NK-92 (cell line): ENCODE data around the gene RNF213.
"Not testable (repeated sequence)": the region's sequence is repeated elsewhere in the genome, so short reads cannot be mapped to it uniquely, and the experiment has no call there.

Experiments
- DNase-seq: peaks from one replicate; lab custom pipeline; 2025; ENCODE audit not compliant: unreplicated experiment; lab: John Stamatoyannopoulos, UW

Gene RNF213

DNA sequence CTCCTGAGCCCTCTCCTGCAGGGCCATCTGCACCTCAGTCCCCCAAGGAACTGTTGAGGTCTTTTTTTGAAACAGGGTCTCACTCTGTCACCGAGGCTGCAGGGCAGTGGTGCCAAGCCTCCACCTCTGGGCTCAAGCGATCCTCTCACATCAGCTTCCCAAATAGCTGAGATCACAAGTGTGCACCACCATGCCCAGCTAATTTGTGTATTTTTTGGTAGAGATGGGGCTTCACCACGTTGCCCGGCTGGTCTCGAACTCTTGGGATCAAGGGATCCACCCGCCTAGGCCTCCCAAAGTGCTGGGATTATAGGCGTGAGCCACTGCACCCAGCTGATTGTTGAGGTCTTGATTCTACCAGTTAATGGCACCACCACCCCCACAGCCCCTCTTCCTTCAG lies 126.4 kb downstream of the RNF213 start:
- DNase-seq: no peak

GRCh38 chr17:80388175-80388574 lies 127.5 kb downstream of the RNF213 start:
- DNase-seq: no peak

- DNase-seq: no peak
Measured at GRCh38 chr17:80388601-80389000, 127.9 kb downstream of the RNF213 start.

- DNase-seq: no peak
Measured at GRCh38 chr17:80389011-80389995, 128.7 kb downstream of the RNF213 start.

GRCh38 chr17:80393241-80393890 lies 132.7 kb downstream of the RNF213 start:
- DNase-seq: no peak

DNA sequence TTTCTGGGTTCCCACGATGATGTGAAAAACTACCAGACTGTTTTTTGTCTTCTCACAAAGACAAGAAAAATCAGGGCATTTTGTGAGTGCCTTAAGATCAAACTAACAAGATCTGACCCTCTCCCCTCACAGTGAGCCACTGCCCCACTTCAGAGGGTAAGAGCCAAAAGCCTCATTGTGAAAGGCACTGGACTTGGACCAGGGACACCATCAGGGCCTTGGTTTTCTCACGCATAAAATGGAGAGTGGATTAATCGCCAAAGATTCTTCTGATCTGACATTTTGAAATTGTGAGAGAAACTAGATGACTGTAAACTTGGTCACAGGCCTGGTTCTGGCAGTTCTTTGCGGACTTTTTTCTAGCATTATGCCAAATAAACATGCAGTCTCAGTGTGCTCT lies 133.3 kb downstream of the RNF213 start:
- DNase-seq: no peak

DNA sequence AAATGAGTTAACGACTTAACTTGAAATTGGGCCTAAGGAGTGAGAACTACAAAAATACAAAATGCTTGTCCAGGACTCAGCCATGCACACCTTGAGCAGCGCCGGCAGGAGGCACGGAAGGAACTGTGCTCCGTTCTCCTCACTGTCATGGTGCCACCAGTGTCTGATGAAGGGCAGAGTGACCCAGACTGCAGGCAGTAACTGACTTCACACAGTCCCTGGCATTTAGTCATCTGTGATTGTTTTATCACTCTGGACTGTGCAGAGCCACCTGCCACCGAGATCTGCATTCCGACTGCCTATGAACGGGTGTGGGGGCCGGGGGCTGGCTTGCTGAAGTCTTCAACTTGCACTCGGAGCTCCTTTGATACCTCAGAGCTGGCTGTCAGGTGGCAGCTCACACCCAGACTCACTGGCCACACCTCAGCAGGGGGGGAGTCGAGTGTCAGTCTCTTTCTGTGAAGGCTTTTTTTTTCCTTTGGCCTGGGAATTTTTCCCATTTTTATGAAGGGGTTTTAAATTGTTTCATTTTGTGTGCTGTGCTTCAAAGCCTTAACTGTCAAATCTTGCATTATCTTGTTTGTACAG lies 134.1 kb downstream of the RNF213 start:
- DNase-seq: no peak

GRCh38 chr17:80395402-80396151 lies 134.9 kb downstream of the RNF213 start:
- no peak for DNase-seq

DNA sequence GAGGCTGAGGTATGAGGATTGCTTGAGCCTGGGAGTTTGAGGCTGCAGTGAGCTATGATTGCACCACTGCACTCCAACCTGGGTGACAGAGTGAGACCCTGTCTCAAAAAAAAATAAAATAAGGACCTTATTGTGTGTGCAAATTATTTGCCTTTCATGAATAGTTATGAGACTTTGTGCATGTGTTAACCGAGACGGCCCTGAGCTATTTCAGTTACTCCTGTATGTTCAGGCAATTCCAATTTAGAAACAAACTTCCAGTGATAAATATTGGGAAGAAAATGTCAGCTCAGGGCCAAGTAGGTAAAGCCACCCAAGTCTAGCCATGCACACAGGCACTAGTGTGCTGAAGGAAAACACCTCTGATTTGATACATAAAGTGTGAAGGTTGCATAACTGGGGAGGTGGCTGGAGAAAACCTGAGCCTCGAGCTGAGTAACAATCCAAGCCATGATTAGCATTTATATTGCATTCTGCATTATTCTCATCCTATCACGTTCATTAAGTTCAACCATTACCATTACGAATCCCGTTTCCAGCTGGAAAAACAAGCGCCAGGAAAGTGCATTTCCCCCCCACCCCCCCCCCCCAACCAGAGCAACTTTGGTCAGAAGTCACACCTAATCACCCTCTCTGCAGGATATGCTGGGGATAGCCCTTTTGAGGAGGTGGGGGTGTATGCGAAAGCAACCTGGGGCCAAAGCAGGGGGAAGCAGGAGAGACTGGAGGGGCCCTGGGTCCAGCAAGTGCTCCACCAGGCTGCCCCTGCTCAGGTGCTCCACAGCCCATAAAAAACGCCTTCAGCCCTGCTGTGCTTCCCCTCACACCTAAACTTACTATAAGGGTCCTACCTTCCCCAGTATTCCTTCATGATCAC lies 135.7 kb downstream of the RNF213 start:
- no peak for DNase-seq

DNA sequence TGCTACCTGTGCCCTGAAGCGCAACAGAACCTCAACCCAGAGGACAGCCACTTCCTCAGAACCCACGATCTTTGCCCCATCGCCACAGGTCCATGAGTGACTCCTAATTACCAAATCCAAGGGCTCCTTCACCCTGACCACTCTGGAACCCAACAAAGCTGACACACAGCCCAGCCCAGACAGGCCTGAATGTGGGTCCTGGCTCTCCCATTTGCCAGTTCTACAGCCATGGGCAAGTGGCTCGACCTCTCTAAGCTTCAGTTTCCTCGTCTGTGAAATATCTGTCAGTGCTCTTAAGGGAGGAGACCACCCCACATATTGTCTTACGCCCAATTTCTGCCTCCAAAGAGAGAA lies 136.4 kb downstream of the RNF213 start:
- no peak for DNase-seq

GRCh38 chr17:80397686-80398085 lies 137.0 kb downstream of the RNF213 start:
- no peak for DNase-seq

GRCh38 chr17:80401086-80401485 lies 140.4 kb downstream of the RNF213 start:
- not testable (repeated sequence) for DNase-seq

DNA sequence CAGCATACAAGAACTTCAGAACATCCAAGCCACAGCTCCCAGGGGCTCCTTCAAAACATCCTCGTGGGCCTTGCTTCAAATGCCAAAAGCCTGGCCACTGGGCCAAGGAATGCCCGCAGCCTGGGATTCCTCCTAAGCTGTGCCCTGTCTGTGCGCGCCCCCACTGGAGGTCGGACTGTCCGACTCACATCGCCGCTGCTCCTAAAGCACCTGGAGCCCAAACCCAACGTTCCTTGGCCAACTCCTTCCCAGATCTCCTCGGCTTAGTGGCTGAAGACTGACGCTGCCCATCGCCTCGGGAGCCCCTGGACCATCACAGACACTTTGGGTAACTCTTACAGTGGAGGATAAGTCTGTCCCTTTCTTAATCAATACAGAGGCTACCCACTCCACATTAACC lies 141.4 kb downstream of the RNF213 start:
- not testable (repeated sequence) for DNase-seq

DNA sequence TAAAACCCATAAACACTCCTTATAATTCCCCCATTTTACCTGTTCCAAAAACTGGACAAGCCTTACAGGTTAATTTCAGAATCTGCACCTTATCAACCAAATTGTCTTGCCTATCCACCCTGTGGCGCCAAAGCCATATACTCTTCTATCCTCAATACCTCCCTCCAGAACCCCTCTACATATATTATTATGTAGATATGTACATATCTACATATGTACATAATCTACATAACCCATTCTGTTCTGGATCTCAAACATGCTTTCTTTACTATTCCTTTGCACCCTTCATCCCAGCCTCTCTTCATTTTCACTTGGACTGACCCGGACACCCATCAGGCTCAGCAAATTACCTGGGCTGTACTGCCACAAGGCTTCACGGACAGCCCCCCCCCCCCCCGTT lies 142.3 kb downstream of the RNF213 start:
- no peak for DNase-seq

GRCh38 chr17:80406146-80406545 lies 145.5 kb downstream of the RNF213 start:
- no peak for DNase-seq

DNA sequence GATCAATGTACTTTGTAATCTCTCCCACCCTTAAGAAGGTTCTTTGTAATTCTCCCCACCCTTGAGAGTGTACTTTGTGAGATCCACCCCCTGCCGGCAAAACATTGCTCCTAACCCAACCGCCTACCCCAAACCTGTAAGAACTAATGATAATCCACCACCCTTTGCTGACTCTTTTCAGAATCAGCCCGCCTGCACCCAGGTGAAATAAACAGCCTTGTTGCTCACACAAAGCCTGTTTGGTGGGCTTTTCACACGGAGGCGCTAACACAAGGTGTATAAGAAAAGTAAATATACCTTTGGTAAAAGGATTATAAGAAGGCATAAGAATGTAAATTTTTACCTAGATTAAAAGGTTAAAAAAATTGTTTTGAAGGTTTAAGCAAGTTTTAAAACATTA lies 147.3 kb downstream of the RNF213 start:
- DNase-seq: not testable (repeated sequence)

DNA sequence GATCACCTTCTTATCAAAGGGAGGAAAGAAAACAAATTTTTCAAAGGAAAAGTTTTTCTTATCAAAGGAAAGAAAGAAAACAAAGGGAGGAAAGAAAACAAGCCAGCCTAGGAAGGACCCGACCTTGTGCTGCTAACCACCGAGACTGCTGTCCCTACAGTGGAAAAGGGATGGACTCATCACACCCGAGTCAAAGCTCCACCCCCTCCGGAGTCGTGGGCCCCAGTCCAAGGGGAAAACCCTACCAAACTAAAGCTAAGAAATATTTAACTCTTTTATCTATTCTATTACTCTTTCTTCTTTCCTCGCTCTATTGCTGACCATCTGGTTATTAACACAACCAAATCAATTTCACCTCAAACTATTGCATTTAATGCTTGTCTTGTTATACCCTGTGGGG lies 148.2 kb downstream of the RNF213 start:
- DNase-seq: no peak

- no peak for DNase-seq
Measured at GRCh38 chr17:80409626-80410025, 149.0 kb downstream of the RNF213 start.

- DNase-seq: not testable (repeated sequence)
Measured at GRCh38 chr17:80410441-80411087, 149.9 kb downstream of the RNF213 start.
